Body of pancreas (tissue), 4 donors: ENCODE measurements around the gene DLG2.

Experiments used
- CTCF ChIP-seq, 7 experiments: fragments of 450-650 bp in 4 of 7; fragments of 200-600 bp in 3 of 7; sonication (generic) in 3 of 7; IDR thresholded peaks; one replicate each; pipeline ENCODE4 v1.5.1; 2016 to 2019; ENCODE audit warnings: antibody characterized with exemption in 7 of 7
- POLR2A ChIP-seq, 3 donors: fragments of 450-650 bp; IDR thresholded peaks; one replicate each; pipeline ENCODE4 v1.6.1; 2016; ENCODE audit warnings: antibody characterized with exemption in 3 of 3, mild to moderate bottlenecking in 2 of 3

- TF ChIP-seq POLR2A (IDR thresholded peaks at IDR 0.05) (no peak), CTCF (IDR thresholded peaks at IDR 0.05) (no peak)
These were observed 740.8 kb downstream of the DLG2 start for GRCh38 chr11:84886344-84886743.
